DMS53 treated with DMSO at 0.1 percent for 48 hours (cell line): ENCODE data around the gene PHF14.
A peak's percentile ranks its signal among the peaks of the same experiment; 100 is the strongest.
"Not testable (repeated sequence)": the region's sequence is repeated elsewhere in the genome, so short reads cannot be mapped to it uniquely, and the experiment has no call there.

Experiments used
- DNase-seq: peaks from one replicate; lab custom pipeline; 2025; ENCODE audit not compliant: unreplicated experiment; lab: John Stamatoyannopoulos, UW

PHF14 gene

GRCh38 chr7:10973061-10973941 lies at the start of gene PHF14:
TSS of gene PHF14 (plus strand) at chr7:10973872. CDS start at chr7:10974324, 452 bp downstream.
- DNase-seq, result peak; percentile 98

- DNase-seq, result no peak
These were observed 49.3 kb upstream of the PHF14 start for GRCh38 chr7:10924370-10924769.

GRCh38 chr7:10928203-10928602 lies 45.5 kb upstream of the PHF14 start:
- not testable (repeated sequence) for DNase-seq

GRCh38 chr7:10930551-10930950 lies 43.1 kb upstream of the PHF14 start:
- no peak for DNase-seq

- no peak for DNase-seq
These were observed 42.5 kb upstream of the PHF14 start for GRCh38 chr7:10931161-10931560.

- DNase-seq, result no peak
These were observed 39.4 kb upstream of the PHF14 start for GRCh38 chr7:10934292-10934691.

GRCh38 chr7:10939237-10939910 lies 34.3 kb upstream of the PHF14 start:
- peak; percentile 57 for DNase-seq

- DNase-seq, result peak; percentile 97
These were observed 33.6 kb upstream of the PHF14 start for GRCh38 chr7:10939911-10940703.

GRCh38 chr7:10940704-10941355 lies 32.8 kb upstream of the PHF14 start:
- DNase-seq, result peak; percentile 54

GRCh38 chr7:10950494-10950893 lies 23.2 kb upstream of the PHF14 start:
- DNase-seq, result no peak

- DNase-seq, result not testable (repeated sequence)
These were observed 22.6 kb upstream of the PHF14 start for GRCh38 chr7:10950974-10951578.

GRCh38 chr7:10952588-10952987 lies 21.1 kb upstream of the PHF14 start:
- no peak for DNase-seq

- DNase-seq, result not testable (repeated sequence)
These were observed 20.5 kb upstream of the PHF14 start for GRCh38 chr7:10953078-10953750.

GRCh38 chr7:10956528-10956927 lies 17.1 kb upstream of the PHF14 start:
- no peak for DNase-seq

GRCh38 chr7:10960242-10960641 lies 13.4 kb upstream of the PHF14 start:
- not testable (repeated sequence) for DNase-seq

GRCh38 chr7:10965016-10965415 lies 8.7 kb upstream of the PHF14 start:
- not testable (repeated sequence) for DNase-seq

GRCh38 chr7:10972174-10972573 lies 1.5 kb upstream of the PHF14 start:
- no peak for DNase-seq

- DNase-seq, result peak; percentile 64
These were observed 555 bp downstream of the PHF14 start for GRCh38 chr7:10973942-10974911.

GRCh38 chr7:10977113-10977512 lies 3.4 kb downstream of the PHF14 start:
- no peak for DNase-seq
